H1 (cell line): ENCODE results near the gene KCTD17. TPM values are rescaled to one million over a fixed set of nuclear protein-coding genes. Genes with fewer than 3 reads are reported as not detected.

Source experiments
- CBX5 ChIP-seq: fragments of 300-800, 300-1000 bp; sonication (generic); IDR thresholded peaks from 2 replicates; pipeline ENCODE4 v1.7.1; 2016; ENCODE audit warnings: antibody characterized with exemption, low read length, low read depth
- HDAC6 ChIP-seq: IDR thresholded peaks from one replicate; pipeline ENCODE4 v1.7.1; 2012; ENCODE audit warnings: low read depth, mild to moderate bottlenecking, inconsistent platforms, low read length, moderate library complexity
- RXRA ChIP-seq: IDR thresholded peaks from 2 replicates; pipeline ENCODE4 v1.6.1; 2011; ENCODE audit warnings: low read depth, mild to moderate bottlenecking, low read length, moderate library complexity; ENCODE audit not compliant: insufficient read depth
- SP4 ChIP-seq: IDR thresholded peaks from 2 replicates; pipeline ENCODE4 v1.6.1; 2012; ENCODE audit warnings: low read length, inconsistent platforms
- TAF1 ChIP-seq: IDR thresholded peaks from 2 replicates; pipeline ENCODE4 v1.6.1; 2011; ENCODE audit warnings: mild to moderate bottlenecking, low read depth, low read length
- polyA plus RNA-seq, 7 experiments: library from polyadenylated mRNA; depleted of rRNA in 3 of 7; stranded (reverse) in 5 of 7; unstranded in 2 of 7; fragments of >200 nt in 5 of 7; fragments of 200-250 nt in 2 of 7; gene quantifications; 1 replicate in 5 of 7; 2 replicates in 1 of 7; 4 replicates in 1 of 7; pipeline versions ENCODE4 v1.2.1 to v1.2.3, GENCODE V29; 2011 to 2013; ENCODE audit warnings: missing spikeins in 2 of 7, mixed read lengths in 2 of 7
- total RNA-seq: library from RNA; stranded (reverse); fragmentation: NEBNext Ultra II Directional; extraction: Animal tissue kit (Norgen Biotek cat#: 25700); gene quantifications from 2 replicates; pipeline ENCODE4 v1.2.1, GENCODE V29; 2021

KCTD17 gene
- total and polyA plus RNA-seq, 2 of the 8 experiments (the other 6 are each of a cell fraction or from before 2014, with no cell fraction given): 39.4 to 44.0 TPM

DNA sequence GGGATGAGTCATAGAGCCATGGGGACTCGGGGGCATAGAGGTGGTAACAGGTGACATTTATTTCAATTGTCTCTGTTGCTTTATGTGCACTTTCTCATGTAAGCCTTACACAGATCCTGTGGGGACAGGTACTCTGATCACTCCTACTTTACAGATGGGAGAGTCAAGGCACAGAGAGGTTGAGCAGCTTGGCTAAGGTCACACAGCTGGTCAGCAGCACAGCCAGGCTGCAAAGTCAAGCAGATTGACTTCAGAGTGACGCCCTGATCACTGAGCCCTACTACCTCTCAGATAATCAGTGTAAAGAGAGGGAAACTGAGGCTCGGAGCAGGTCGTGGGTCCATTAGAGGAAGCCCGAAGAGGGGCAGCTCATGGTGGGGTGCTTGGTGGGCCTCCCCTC, 54.4 kb downstream of the KCTD17 start (continued):
- TF ChIP-seq TAF1 (no peak), HDAC6 (no peak), CBX5 (no peak), RXRA (no peak), SP4 (no peak)
